ENCODE results near the gene DHDH.

DNA sequence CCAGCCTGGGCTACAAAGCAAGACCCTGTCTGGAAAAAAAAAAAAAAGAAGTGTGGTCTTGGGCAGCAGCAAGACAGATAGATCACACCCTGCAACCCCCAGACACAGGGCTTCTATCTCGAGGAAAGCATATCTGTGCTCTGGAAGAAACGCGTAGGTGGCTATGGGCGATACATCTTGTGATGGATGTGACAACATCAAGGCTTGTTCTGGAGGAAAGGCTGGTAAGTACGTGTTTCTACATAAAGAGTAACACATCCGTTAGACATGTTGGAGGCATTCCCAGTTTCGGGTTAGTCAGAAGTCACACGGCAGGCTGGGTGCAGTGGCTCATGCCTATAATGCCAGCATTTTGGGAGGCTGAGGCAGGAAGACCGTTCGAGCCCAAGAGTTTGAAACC is 6.6 kb upstream of the DHDH start:
- TF ChIP-seq, protein P1, sequence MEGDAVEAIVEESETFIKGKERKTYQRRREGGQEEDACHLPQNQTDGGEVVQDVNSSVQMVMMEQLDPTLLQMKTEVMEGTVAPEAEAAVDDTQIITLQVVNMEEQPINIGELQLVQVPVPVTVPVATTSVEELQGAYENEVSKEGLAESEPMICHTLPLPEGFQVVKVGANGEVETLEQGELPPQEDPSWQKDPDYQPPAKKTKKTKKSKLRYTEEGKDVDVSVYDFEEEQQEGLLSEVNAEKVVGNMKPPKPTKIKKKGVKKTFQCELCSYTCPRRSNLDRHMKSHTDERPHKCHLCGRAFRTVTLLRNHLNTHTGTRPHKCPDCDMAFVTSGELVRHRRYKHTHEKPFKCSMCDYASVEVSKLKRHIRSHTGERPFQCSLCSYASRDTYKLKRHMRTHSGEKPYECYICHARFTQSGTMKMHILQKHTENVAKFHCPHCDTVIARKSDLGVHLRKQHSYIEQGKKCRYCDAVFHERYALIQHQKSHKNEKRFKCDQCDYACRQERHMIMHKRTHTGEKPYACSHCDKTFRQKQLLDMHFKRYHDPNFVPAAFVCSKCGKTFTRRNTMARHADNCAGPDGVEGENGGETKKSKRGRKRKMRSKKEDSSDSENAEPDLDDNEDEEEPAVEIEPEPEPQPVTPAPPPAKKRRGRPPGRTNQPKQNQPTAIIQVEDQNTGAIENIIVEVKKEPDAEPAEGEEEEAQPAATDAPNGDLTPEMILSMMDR (IDR thresholded peaks at IDR 0.05), result no peak
- TF ChIP-seq EP300 (IDR thresholded peaks at IDR 0.05), result no peak

All from esophagus muscularis mucosa (tissue), 3 donors.